Smooth muscle cell (in vitro differentiated cells): ENCODE results near the gene UBE2C. TPM values are rescaled to one million over a fixed set of nuclear protein-coding genes. Genes with fewer than 3 reads are reported as not detected.
A peak's percentile ranks its signal among the peaks of the same experiment; 100 is the strongest.
"Not testable (repeated sequence)": the region's sequence is repeated elsewhere in the genome, so short reads cannot be mapped to it uniquely, and the experiment has no call there.

ENCODE experiments used
- DNase-seq: peaks from one replicate; lab custom pipeline; 2025; ENCODE audit not compliant: unreplicated experiment; lab: John Stamatoyannopoulos, UW
- H2AFZ ChIP-seq: fragments of 200-600 bp; sonication (generic); 2 replicates; pipeline ENCODE4 v1.6.0; 2016; ENCODE audit warnings: antibody characterized with exemption, low read depth, mild to moderate bottlenecking
- H3F3A ChIP-seq: fragments of 200-600 bp; sonication (generic); 2 replicates; pipeline ENCODE4 v1.6.0; 2017; ENCODE audit warnings: antibody characterized with exemption, low read depth
- H3K27ac ChIP-seq: fragments of 200-600 bp; sonication (generic); 2 replicates; pipeline ENCODE4 v1.5.1; 2016; ENCODE audit warnings: low read depth, mild to moderate bottlenecking
- H3K27me3 ChIP-seq: fragments of 200-600 bp; sonication (generic); 2 replicates; pipeline ENCODE4 v1.6.1; 2016; ENCODE audit warnings: low read depth, mild to moderate bottlenecking
- H3K36me3 ChIP-seq: fragments of 200-600 bp; sonication (generic); 2 replicates; pipeline ENCODE4 v1.5.1; 2016; ENCODE audit warnings: low read depth
- H3K4me1 ChIP-seq: fragments of 200-600 bp; sonication (generic); 2 replicates; pipeline ENCODE4 v1.5.1; 2016; ENCODE audit warnings: low read depth
- H3K4me2 ChIP-seq: fragments of 200-600 bp; sonication (generic); 2 replicates; pipeline ENCODE4 v1.6.0; 2016; ENCODE audit warnings: mild to moderate bottlenecking
- H3K4me3 ChIP-seq: fragments of 200-600 bp; sonication (generic); 2 replicates; pipeline ENCODE4 v1.5.1; 2016; ENCODE audit warnings: mild to moderate bottlenecking
- H3K79me2 ChIP-seq: fragments of 200-600 bp; sonication (generic); 2 replicates; pipeline ENCODE4 v1.6.0; 2016; ENCODE audit warnings: low read depth, mild to moderate bottlenecking
- H3K9ac ChIP-seq: fragments of 200-600 bp; sonication (generic); 2 replicates; pipeline ENCODE4 v1.6.0; 2016; ENCODE audit warnings: low read depth
- H3K9me3 ChIP-seq: fragments of 200-600 bp; sonication (generic); replicated peaks from 2 replicates; pipeline ENCODE4 v1.5.1; 2016; ENCODE audit warnings: low read depth
- H4K20me1 ChIP-seq: fragments of 200-600 bp; sonication (generic); 2 replicates; pipeline ENCODE4 v1.6.0; 2016; ENCODE audit warnings: low read depth
- CTCF ChIP-seq: fragments of 200-600 bp; sonication (generic); IDR thresholded peaks from 2 replicates; pipeline ENCODE4 v1.5.1; 2017; ENCODE audit warnings: borderline replicate concordance, mild to moderate bottlenecking, antibody characterized with exemption; ENCODE audit not compliant: insufficient read depth, poor library complexity, severe bottlenecking
- WGBS: methylation state at CpG from one replicate; pipeline ENCODE4 v1.1.7; 2016; ENCODE audit warnings: low lambda C conversion rate; 5-methylcytosine and 5-hydroxymethylcytosine counted together
- polyA plus RNA-seq: library from polyadenylated mRNA; unstranded; fragments of >200 nt; fragmentation: Nextera tagmentation; extraction: Ambion mirVana; gene quantifications from 2 replicates; pipeline ENCODE4 v1.2.1, GENCODE V29; 2016
- total RNA-seq: library from RNA; depleted of rRNA; stranded (reverse); fragments of >200 nt; gene quantifications from 2 replicates; pipeline ENCODE4 v1.2.3, GENCODE V29; 2014

UBE2C gene
- total and polyA plus RNA-seq, 2 experiments from 2014 or later: 35.1 to 66.5 TPM

GRCh38 chr20:45827030-45827652 lies 14.7 kb downstream of the UBE2C start, which contains the start of gene TNNC2:
Gene TNNC2, minus strand, starts transcription at chr20:45827312. Its CDS starts 64 bp downstream, at chr20:45827248.
- Histone ChIP-seq H3K9ac (no peak within 1 kb of the TSS), H3K36me3 (no peaks in the 10 kb centered on the region), H2AFZ (peak within 1 kb of the TSS; percentile 3), H3K9me3 (no peaks in the 10 kb centered on the region), H3K27me3 (peaks cover 6% of the 10 kb centered on the region), H3K4me2 (peak within 1 kb of the TSS; percentile 45), H3F3A (no peaks in the 10 kb centered on the region), H4K20me1 (no peaks in the 10 kb centered on the region), H3K79me2 (no peaks in the 10 kb centered on the region), H3K4me1 (peaks cover 14% of the 10 kb centered on the region), H3K4me3 (no peak within 1 kb of the TSS), H3K27ac (peak within 1 kb of the TSS; percentile 26)
- WGBS: 92% methylated on average over 8 of the region's 8 CpGs
- TF ChIP-seq CTCF: no peak
- no peak for DNase-seq

GRCh38 chr20:45827712-45828111 lies 15.3 kb downstream of the UBE2C start:
- Histone ChIP-seq H3K9ac (no peak overlapping the region), H3K4me2 (no peak overlapping the region)

GRCh38 chr20:45828589-45828988 lies 16.1 kb downstream of the UBE2C start:
- Histone ChIP-seq H3K36me3 (no peaks in the 10 kb centered on the region), H3K9ac (no peak overlapping the region), H3K9me3 (no peaks in the 10 kb centered on the region), H3K4me1 (peaks cover 19% of the 10 kb centered on the region), H3K79me2 (no peaks in the 10 kb centered on the region), H3K4me2 (no peak overlapping the region), H2AFZ (no peak overlapping the region), H3K27ac (no peak overlapping the region), H3F3A (no peaks in the 10 kb centered on the region), H4K20me1 (no peaks in the 10 kb centered on the region), H3K27me3 (no peaks in the 10 kb centered on the region), H3K4me3 (no peak overlapping the region)
- no peak for DNase-seq
- no peak for TF ChIP-seq CTCF
- 40% methylated on average over 2 of the region's 2 CpGs for WGBS

More at GRCh38 chr20:45827712-45828111, 15.3 kb downstream of the UBE2C start:
- Histone ChIP-seq H3F3A (no peaks in the 10 kb centered on the region), H3K9me3 (no peaks in the 10 kb centered on the region), H4K20me1 (no peaks in the 10 kb centered on the region), H3K36me3 (no peaks in the 10 kb centered on the region), H3K79me2 (no peaks in the 10 kb centered on the region), H3K27me3 (peaks cover 6% of the 10 kb centered on the region), H3K4me1 (peaks cover 14% of the 10 kb centered on the region), H2AFZ (no peak overlapping the region), H3K27ac (no peak overlapping the region), H3K4me3 (no peak overlapping the region)
- DNase-seq: no peak
- TF ChIP-seq CTCF: no peak
- WGBS: 91% methylated on average over 6 of the region's 6 CpGs

GRCh38 chr20:45829673-45830106 lies 17.2 kb downstream of the UBE2C start:
- not testable (repeated sequence) for H2AFZ ChIP-seq, H3K27me3 ChIP-seq, H3K9ac ChIP-seq, H4K20me1 ChIP-seq, H3K36me3 ChIP-seq, H3K4me3 ChIP-seq, H3K79me2 ChIP-seq, H3K27ac ChIP-seq, H3K9me3 ChIP-seq, DNase-seq, H3K4me2 ChIP-seq, H3F3A ChIP-seq
- WGBS: 80% methylated on average over 4 of the region's 4 CpGs
- peaks cover 19% of the 10 kb centered on the region for H3K4me1 ChIP-seq
